ENCODE results near the gene RPS19BP1.

The RPS19BP1 gene

GRCh38 chr22:39532215-39533073 lies at the start of gene RPS19BP1:
Gene RPS19BP1 (minus strand): TSS chr22:39532748. CDS start chr22:39532738, 10 bp downstream.
- DNase-seq: peak; percentile 99

- DNase-seq: no peak
These were observed 48.8 kb upstream of the RPS19BP1 start for GRCh38 chr22:39581303-39581702.

- DNase-seq: no peak
These were observed 48.2 kb upstream of the RPS19BP1 start for GRCh38 chr22:39580795-39581194.

GRCh38 chr22:39580006-39580441 lies 47.5 kb upstream of the RPS19BP1 start:
- no peak for DNase-seq

GRCh38 chr22:39577900-39578299 lies 45.4 kb upstream of the RPS19BP1 start:
- DNase-seq: no peak

DNA sequence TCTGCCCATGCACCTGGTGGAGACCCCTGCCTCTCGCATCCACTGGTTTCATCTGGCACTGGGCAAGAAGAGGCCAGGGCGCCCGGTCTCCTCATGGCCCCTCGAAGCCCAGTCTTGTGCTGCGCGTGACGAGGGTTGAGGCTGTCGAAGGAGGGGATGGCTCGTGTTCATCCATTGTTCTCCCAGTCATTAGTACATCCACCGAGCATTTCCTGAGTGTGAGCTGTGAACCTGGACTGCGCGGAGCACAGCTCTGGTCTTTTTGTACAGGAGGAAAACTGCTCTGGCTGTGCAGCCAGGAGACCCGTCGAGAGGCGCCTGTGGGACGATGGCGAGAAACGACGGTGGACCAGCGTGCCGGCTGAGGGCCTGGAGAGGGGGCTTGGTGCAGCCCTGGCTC lies 44.8 kb upstream of the RPS19BP1 start:
- DNase-seq: no peak

DNA sequence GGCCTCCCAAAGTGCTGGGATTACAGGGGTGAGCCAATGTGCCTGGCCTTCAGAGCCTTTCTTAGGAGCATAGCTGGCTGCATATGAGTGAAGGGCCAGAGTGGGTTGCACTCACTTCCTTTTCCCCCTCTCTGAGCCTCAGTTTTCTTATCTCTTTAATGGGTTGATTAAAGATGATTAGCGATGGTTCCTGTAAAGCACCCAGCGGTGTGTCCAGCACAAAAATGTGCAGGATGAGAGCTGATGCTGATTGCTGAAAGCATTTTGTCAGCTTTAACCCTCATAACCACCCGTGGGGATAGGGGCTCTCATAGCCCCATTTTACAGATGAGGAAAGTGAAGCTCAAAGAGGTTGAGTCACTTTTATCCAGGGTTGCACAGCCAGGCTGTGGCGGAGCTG lies 43.5 kb upstream of the RPS19BP1 start:
- DNase-seq: no peak

GRCh38 chr22:39575552-39575825 lies 42.9 kb upstream of the RPS19BP1 start:
- DNase-seq: no peak

- no peak for DNase-seq
These were observed 42.4 kb upstream of the RPS19BP1 start for GRCh38 chr22:39574779-39575551.

DNA sequence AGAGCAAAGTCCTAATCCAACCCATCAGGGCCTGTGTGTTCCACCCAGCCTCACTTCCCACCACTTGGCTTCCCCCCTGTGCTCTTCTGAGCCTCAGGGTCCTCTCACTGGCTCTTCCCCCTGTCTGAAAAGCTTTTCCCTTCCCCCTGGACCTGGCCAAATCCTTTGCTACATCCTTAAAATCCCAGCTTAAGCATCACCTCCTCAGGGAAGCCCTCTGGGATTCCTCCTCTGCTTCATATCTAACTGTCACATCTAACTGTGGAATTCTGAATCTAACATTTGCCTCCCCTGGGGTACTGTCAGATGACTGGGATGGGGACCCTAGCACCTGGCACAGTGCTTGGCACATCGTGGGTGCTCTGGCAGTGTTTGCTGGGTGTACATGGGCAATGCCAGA lies 39.0 kb upstream of the RPS19BP1 start:
- DNase-seq: no peak

- DNase-seq: no peak
These were observed 38.1 kb upstream of the RPS19BP1 start, which contains the start of gene CACNA1I for GRCh38 chr22:39570665-39571064. Gene CACNA1I (plus strand): TSS chr22:39570753. CDS start chr22:39570753, 0 bp downstream.

DNA sequence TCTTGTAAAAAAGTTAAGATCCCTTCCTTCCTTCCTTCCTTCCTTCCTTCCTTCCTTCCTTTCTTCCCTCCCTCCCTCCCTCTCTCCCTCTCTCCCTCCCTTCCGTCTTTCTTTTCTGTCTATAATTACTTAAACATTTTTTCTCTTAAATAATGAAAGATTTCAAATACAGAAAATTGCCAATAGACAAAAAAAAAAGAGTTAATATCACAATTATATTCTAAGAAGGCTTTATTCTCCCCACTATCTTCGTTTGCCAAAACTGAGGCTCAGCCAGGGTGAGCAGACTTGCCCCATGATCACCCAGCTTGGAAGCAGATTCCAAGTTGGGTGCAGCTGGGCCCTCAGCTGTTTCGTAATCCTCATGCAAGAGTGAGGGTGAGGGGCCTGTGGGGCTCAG lies 37.7 kb upstream of the RPS19BP1 start:
- no peak for DNase-seq

DNA sequence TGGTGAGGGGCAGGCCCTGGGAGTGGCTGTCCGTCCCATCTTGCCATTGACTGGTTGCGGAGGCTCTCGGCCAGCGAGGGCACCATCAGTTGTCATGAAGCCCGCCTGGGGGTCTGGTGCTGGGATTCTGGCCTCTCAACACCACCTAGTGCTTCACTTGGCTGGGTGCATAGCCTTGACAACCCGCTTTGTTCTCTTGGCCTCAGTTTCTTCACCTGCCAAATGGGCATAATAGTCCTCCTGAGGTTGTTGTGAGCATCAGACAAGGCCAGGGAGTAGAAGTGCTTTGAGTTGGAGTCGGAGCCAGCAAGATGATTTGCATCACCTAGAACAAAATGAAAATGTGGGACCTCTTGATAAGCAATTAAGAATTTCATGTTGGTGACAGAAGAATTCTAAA lies 36.5 kb upstream of the RPS19BP1 start:
- DNase-seq: no peak

DNA sequence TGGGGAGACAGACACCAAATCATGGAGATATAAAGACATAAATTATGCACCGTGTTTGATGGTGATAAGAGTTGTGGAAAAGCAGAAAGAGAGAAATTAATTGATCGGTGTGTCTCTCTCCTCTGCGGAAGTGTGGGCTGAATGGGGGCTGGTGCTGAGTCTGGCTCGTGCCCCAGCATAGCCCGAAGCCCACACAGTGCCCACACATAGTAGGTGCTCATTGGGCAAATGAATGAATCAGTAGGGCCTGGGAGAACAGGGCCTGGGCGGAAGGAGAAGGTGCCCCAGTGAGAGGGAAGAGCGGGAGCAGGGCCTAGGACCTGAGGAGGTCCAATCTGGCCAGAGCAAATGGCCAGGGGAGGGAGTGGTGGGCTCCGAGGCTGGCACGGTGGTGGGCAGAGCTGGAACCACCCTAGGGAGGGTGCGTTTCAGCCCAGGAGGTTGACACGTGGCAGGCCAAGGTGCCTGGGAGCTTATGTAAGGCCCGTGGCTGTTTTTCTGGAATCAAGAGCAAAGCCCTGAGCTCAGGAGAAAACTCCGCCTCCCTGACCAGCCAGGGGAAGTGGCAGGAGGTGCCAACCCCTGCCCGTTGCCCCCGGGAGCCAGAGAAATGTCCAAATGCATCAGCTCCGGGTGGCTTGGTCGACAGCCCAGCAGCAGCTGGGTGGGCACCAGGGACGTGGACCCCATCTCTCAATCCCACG lies 35.9 kb upstream of the RPS19BP1 start:
- no peak for DNase-seq

DNA sequence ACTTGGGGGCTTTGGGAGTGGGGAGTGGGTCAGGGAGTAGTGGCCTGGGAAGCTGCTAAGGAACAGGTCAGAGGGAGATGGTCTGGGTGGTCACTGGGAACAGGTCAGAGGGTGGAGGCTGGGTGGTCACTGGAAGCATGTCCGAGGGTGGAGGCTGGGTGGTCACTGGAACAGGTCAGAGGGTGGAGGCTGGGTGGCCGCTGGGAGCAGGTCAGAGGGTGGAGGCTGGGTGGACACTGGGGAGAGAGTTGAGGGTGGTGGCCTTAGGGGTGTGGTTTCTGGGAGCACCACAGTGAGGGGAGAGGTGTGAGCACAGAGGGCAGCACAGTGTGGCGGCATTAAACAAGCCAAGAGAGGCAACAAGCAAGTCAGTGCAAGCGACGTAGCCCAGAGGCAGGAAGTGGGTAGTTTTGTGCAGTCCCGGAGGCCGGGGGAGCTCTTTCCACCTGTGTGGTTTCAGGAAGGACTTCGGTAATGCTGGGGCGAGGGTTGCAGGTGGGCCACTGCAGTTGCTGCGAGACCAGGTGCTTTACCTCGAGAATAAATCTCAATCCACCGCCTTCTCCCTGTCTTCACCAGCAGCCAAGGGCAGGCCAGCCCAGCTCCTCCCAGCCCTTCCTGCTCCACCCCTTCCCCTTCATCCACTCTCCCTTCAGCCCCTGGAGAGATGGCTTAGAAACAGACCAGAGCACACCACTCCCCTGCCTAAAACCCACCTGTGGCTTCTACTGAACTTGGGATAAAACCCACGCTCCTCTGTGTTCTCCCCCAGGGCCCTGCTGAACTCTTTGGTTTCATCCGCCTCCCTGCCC lies 34.8 kb upstream of the RPS19BP1 start:
- DNase-seq: no peak

- DNase-seq: no peak
These were observed 32.9 kb upstream of the RPS19BP1 start for GRCh38 chr22:39565414-39565944.

- no peak for DNase-seq
These were observed 31.3 kb upstream of the RPS19BP1 start for GRCh38 chr22:39563571-39564428.

GRCh38 chr22:39562839-39563489 lies 30.4 kb upstream of the RPS19BP1 start:
- no peak for DNase-seq

- no peak for DNase-seq
These were observed 27.6 kb upstream of the RPS19BP1 start for GRCh38 chr22:39560127-39560526.

DNA sequence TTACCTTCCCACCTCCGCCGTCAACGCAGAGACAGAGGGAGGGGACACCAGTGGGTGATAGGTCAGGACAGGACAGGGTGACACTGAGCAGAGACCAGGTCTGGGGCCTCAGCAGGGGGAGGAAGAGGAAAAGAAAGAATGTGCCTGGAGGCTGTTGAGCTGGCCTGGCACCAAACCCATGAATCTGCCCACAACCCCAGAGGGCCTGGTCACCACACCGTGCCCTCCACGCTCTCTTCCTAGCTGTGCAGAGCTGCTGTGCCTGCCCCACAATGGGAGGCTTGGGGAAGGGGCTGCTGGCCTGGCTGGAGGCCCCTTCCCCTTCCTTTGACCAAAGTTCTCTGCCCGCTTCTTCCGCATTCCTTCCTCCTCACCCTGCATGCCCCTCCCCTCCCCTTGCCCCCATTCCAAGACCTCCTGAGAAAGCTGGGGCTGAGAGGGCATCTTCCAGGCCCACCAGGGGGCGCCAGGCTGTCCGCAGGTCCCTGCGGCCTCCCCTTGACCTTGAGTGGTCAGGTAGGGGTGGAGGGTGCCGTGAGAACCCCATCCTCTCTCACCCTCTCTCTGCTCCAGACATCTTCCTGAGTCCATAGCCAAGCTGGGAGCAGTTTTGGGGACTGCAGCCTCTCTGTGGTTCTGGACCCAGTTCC lies 27.0 kb upstream of the RPS19BP1 start:
- DNase-seq: no peak
